Ascending aorta (tissue), 2 donors: ENCODE results near the gene CAPS. TPM values are rescaled to one million over a fixed set of nuclear protein-coding genes. Genes with fewer than 3 reads are reported as not detected.

ENCODE experiments used
- DNase-seq, 2 donors: peaks; one replicate each; pipeline ENCODE4 v3.0.0-alpha.2; 2019; ENCODE audit warnings: low spot score in 2 of 2
- H3K27ac ChIP-seq, 2 donors: fragments of 200-600 bp; sonication (generic); one replicate each; pipeline ENCODE4 v1.5.1; 2016 to 2017; ENCODE audit warnings: mild to moderate bottlenecking in 1 of 2
- H3K27me3 ChIP-seq: fragments of 200-600 bp; sonication (generic); one replicate; pipeline ENCODE4 v1.5.1; 2017
- H3K36me3 ChIP-seq, 2 donors: fragments of 200-600 bp; sonication (generic); one replicate each; pipeline ENCODE4 v1.5.1; 2016
- H3K4me1 ChIP-seq, 2 donors: fragments of 200-600 bp; sonication (generic); one replicate each; pipeline ENCODE4 v1.5.1; 2016 to 2017; ENCODE audit warnings: mild to moderate bottlenecking in 1 of 2
- H3K4me3 ChIP-seq, 2 donors: fragments of 200-600 bp; sonication (generic); one replicate each; pipeline ENCODE4 v1.5.1; 2016 to 2017; ENCODE audit warnings: mild to moderate bottlenecking in 1 of 2
- H3K9me3 ChIP-seq, 2 donors: fragments of 200-600 bp; sonication (generic); one replicate each; pipeline ENCODE4 v1.5.1; 2016
- intact Hi-C: fragments of 100-400 bp; cut with DNase I; formaldehyde crosslinking; loops from one replicate; pipeline ENCODE4 v1.15.1; 2023
- total RNA-seq: library from RNA; depleted of rRNA; stranded (reverse); fragments of >200 nt; gene quantifications from one replicate; pipeline ENCODE4 v1.1.0, GENCODE V29; 2016
- TF ChIP-seq, protein P1 (sequence below), 3 experiments: fragments of 200-600 bp in 2 of 3; fragments of 450-650 bp in 1 of 3; sonication (generic) in 2 of 3; IDR thresholded peaks; one replicate each; pipeline ENCODE4 v1.5.1; 2016 to 2019; ENCODE audit warnings: antibody characterized with exemption in 3 of 3, mild to moderate bottlenecking in 1 of 3, moderate library complexity in 1 of 3

The CAPS gene
- total RNA-seq: 8.1 TPM

DNA sequence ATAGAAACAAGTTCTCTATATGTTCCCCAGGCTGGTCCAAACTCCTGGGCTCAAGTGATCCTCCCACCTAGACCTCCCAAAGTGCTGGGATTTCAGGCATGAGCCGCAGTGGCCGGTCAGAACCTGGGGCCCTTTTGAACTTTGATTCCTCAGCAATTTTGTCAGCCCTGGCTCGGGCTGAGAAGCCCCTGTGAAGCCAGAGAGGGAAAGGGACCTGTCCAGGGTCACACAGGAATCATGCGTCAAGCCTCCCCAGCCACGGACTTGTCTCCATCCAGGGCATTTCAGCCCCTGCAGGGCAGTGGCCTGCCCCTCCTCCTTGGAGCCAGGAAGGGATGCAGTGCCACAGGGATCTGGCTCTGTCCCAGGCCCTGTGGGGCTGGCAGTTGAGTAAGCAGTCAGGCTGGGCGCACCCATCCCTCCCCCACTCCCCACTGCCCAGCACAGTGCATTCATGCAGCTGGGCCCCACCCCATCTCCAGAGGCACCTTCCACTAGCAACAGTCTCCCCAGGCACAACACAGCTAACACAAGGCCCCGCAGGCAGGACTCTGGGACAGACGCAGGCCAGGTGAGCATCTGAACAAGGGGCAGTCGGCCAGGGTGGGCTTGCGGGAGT lies at the start of gene CAPS:
Gene CAPS (plus strand): TSS at position 516 of the 619 bp plus-strand sequence. CDS start 153 bp downstream, outside the sequence.
- Histone ChIP-seq H3K4me1 (peaks cover 0 to 4% of the 10 kb centered on the region in 2 donors), H3K36me3 (peaks cover 46 to 51% of the 10 kb centered on the region in 2 donors), H3K27me3 (no peaks in the 10 kb centered on the region), H3K27ac (peak within 1 kb of the TSS in 1 of 2 donors; percentile 39), H3K9me3 (no peaks in the 10 kb centered on the region), H3K4me3 (no peak within 1 kb of the TSS)
- intact Hi-C loops: no loop called here
- peak in 1 of 2 donors; percentile 77 for DNase-seq
- TF ChIP-seq, protein P1, sequence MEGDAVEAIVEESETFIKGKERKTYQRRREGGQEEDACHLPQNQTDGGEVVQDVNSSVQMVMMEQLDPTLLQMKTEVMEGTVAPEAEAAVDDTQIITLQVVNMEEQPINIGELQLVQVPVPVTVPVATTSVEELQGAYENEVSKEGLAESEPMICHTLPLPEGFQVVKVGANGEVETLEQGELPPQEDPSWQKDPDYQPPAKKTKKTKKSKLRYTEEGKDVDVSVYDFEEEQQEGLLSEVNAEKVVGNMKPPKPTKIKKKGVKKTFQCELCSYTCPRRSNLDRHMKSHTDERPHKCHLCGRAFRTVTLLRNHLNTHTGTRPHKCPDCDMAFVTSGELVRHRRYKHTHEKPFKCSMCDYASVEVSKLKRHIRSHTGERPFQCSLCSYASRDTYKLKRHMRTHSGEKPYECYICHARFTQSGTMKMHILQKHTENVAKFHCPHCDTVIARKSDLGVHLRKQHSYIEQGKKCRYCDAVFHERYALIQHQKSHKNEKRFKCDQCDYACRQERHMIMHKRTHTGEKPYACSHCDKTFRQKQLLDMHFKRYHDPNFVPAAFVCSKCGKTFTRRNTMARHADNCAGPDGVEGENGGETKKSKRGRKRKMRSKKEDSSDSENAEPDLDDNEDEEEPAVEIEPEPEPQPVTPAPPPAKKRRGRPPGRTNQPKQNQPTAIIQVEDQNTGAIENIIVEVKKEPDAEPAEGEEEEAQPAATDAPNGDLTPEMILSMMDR (IDR thresholded peaks at IDR 0.05): no peak

DNA sequence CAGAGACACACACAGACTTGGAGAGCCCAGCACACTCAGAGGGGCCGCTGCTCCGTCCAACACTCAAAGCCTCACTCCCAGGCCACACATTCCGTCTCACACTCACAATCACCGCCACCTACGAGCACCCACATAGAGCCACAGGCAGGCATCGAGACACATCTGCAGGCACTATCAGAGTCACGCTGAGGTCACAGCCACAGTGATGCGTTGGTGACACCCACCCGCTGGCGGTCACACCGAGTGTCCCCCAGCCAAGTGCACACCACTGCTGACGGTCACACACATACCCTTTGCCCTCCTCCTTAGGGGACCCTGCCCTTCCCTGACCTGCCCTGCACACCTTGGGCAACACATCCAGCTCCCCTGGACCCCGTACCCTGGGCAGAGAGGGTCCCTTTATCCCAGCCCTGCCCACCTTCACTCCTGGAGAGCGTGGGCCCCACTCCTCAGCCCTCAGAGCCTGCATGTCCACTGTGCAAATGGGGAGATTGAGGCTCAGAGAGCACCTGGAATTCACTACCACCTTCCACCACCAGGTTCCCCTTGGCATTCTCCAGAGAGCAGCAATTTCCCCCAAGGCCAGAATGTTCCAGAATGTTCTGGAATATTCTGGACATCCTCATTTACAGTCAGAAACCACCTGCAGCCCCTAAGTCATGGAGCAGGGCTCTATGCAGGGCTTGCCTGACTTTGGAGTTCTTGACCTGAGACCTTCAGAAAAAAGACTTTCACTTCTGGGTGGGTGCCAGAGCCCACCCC lies 49.1 kb upstream of the CAPS start:
- Histone ChIP-seq H3K27ac (no peak overlapping the region), H3K9me3 (no peaks in the 10 kb centered on the region), H3K36me3 (no peaks in the 10 kb centered on the region), H3K4me1 (no peaks in the 10 kb centered on the region), H3K27me3 (no peaks in the 10 kb centered on the region), H3K4me3 (no peak overlapping the region)
- intact Hi-C loops: no loop called here
- DNase-seq: no peak
- TF ChIP-seq, protein P1 (IDR thresholded peaks at IDR 0.05): no peak

DNA sequence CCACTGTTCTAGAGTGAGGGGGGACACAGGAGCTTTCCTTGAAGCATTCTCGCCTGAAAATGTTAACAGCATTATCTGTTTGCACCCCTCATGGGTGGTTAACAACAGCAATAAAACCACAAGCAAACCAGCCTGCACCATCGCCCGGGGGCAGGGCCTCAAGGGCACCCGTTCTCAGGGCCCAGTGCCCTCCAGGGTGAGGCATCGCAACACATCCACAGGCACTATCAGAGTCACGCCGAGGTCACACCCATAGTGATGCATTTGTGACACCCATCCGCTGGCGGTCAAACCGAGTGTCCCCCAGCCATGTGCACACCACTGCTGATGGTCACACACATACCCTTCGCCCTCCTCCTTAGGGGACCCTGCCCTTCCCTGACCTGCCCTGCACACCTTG lies 48.3 kb upstream of the CAPS start:
- intact Hi-C loops: no loop called here
- Histone ChIP-seq H3K4me1 (no peaks in the 10 kb centered on the region), H3K27me3 (no peaks in the 10 kb centered on the region), H3K36me3 (no peaks in the 10 kb centered on the region), H3K4me3 (no peak overlapping the region), H3K27ac (no peak overlapping the region), H3K9me3 (no peaks in the 10 kb centered on the region)
- no peak for DNase-seq
- TF ChIP-seq, protein P1 (IDR thresholded peaks at IDR 0.05): no peak

DNA sequence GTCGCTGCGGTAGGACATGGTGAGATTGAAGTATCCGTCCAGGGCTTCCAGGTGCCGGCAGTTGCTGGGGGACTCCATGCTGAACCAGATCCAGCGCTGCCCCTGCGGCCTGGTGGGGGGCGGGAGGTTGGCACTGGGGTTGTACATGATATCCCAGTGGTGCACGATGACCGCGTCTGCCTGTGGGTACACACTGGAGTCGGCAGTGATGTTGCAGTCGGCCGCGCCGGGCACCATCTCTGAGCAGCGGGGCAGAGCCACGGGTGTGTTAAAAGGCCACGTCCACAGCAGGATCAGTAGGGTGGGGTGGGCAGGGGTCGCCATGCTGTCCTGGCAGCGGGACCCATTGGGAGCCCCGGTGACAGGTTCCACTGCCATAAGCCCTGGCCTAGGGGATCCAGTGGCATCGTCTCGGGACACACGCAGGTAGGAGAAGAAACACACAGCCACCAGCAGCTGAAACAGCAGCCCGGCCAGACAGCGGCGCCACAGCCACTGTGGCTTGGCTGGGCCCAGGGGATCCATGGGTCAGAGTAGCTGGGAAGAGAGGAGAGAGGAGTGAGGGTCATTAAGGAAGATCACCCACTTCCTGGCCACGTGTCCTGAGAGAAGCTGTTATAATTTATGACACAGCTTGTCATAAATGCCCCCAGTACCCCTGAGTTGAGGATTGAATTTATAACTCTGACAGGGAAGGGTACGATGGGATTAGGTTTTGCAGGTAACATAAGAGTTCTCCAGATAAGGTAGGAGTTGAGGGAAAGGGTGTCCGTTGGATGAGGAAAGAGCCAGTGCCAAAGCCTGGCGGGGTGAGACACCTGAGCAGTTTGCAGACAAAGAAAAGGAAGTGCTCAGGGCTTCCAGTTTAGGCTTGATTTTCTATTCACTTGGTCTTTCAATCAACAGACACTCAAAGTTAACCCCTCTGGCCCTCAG lies 46.6 kb upstream of the CAPS start:
- Histone ChIP-seq H3K27ac (no peak overlapping the region), H3K4me3 (no peak overlapping the region), H3K9me3 (no peaks in the 10 kb centered on the region), H3K36me3 (no peaks in the 10 kb centered on the region), H3K27me3 (no peaks in the 10 kb centered on the region), H3K4me1 (no peaks in the 10 kb centered on the region)
- TF ChIP-seq, protein P1 (IDR thresholded peaks at IDR 0.05): no peak
- DNase-seq: no peak
- intact Hi-C loops: no loop called here

DNA sequence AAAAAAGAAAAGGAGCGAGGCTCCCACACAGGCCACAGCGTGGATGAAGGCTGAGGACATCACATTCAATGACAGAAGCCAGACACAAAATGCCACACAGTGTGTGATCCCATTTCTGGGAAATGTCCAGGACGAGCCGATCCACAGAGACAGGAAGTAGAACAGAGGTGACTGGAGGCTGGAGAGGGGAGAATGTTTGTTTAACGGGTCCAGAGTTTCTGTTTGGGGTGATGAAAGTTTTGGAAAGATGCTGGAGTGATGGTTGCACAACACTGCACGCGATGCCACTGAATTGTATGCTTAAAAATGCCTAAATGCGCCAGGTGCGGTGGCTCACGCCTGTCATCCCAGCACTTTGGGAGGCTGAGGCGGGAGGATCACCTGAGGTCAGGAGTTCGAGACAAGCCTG lies 43.1 kb upstream of the CAPS start:
- Histone ChIP-seq H3K4me3 (no peak overlapping the region), H3K4me1 (no peaks in the 10 kb centered on the region), H3K27ac (no peak overlapping the region), H3K36me3 (no peaks in the 10 kb centered on the region), H3K9me3 (no peaks in the 10 kb centered on the region), H3K27me3 (no peaks in the 10 kb centered on the region)
- intact Hi-C loops: no loop called here
- TF ChIP-seq, protein P1 (IDR thresholded peaks at IDR 0.05): no peak
- DNase-seq: no peak
